BE2C (cell line): ENCODE results near the gene TENM4.

Experiments used
- DNase-seq: peaks from one replicate; pipeline ENCODE4 v3.0.0-alpha.2; 2020
- H3K27me3 ChIP-seq: fragments of 250-450 bp; sonication (Bioruptor Pico); 2 replicates; pipeline ENCODE4 v1.5.1; 2020; ENCODE audit warnings: mild to moderate bottlenecking
- H3K36me3 ChIP-seq: fragments of 250-450 bp; sonication (Bioruptor Pico); 2 replicates; pipeline ENCODE4 v1.5.1; 2020; ENCODE audit warnings: mild to moderate bottlenecking
- H3K4me1 ChIP-seq: fragments of 250-450 bp; sonication (Bioruptor Pico); 2 replicates; pipeline ENCODE4 v1.5.1; 2020
- H3K4me3 ChIP-seq: 2 replicates; pipeline ENCODE4 v1.5.1; 2011; ENCODE audit warnings: low read depth, low read length
- H3K9me3 ChIP-seq: fragments of 250-450 bp; sonication (Bioruptor Pico); 2 replicates; pipeline ENCODE4 v1.5.1; 2020
- CTCF ChIP-seq: IDR thresholded peaks from 2 replicates; pipeline ENCODE4 v1.5.1; 2012; ENCODE audit warnings: mild to moderate bottlenecking, low read depth, low read length

Gene TENM4

GRCh38 chr11:79314906-79315689, 125.7 kb downstream of the TENM4 start:
- no peaks in the 10 kb centered on the region for H3K27me3 ChIP-seq
- no peak overlapping the region for H3K4me3 ChIP-seq
- no peak for DNase-seq
- no peak for TF ChIP-seq CTCF
- H3K36me3 ChIP-seq: no peaks in the 10 kb centered on the region
- H3K9me3 ChIP-seq: no peaks in the 10 kb centered on the region
- H3K4me1 ChIP-seq: no peaks in the 10 kb centered on the region

GRCh38 chr11:79313530-79313913, 127.3 kb downstream of the TENM4 start:
- no peak for TF ChIP-seq CTCF
- no peaks in the 10 kb centered on the region for H3K9me3 ChIP-seq
- no peaks in the 10 kb centered on the region for H3K4me1 ChIP-seq
- H3K27me3 ChIP-seq: no peaks in the 10 kb centered on the region
- no peak overlapping the region for H3K4me3 ChIP-seq
- H3K36me3 ChIP-seq: no peaks in the 10 kb centered on the region
- DNase-seq: no peak

- Histone ChIP-seq H3K4me3 (no peak overlapping the region), H3K36me3 (no peaks in the 10 kb centered on the region), H3K27me3 (no peaks in the 10 kb centered on the region), H3K4me1 (no peaks in the 10 kb centered on the region), H3K9me3 (no peaks in the 10 kb centered on the region)
- TF ChIP-seq CTCF: no peak
- no peak for DNase-seq
Observed at GRCh38 chr11:79312617-79313529, 128.0 kb downstream of the TENM4 start.

GRCh38 chr11:79311461-79311860, 129.4 kb downstream of the TENM4 start:
- H3K4me3 ChIP-seq: no peak overlapping the region
- no peaks in the 10 kb centered on the region for H3K4me1 ChIP-seq
- no peaks in the 10 kb centered on the region for H3K9me3 ChIP-seq
- no peak for TF ChIP-seq CTCF
- H3K27me3 ChIP-seq: no peaks in the 10 kb centered on the region
- no peak for DNase-seq
- no peaks in the 10 kb centered on the region for H3K36me3 ChIP-seq

GRCh38 chr11:79309407-79309806, 131.4 kb downstream of the TENM4 start:
- TF ChIP-seq CTCF: no peak
- no peak for DNase-seq
- H3K27me3 ChIP-seq: no peaks in the 10 kb centered on the region
- H3K4me3 ChIP-seq: no peak overlapping the region
- no peaks in the 10 kb centered on the region for H3K4me1 ChIP-seq
- no peaks in the 10 kb centered on the region for H3K9me3 ChIP-seq
- H3K36me3 ChIP-seq: no peaks in the 10 kb centered on the region

GRCh38 chr11:79308429-79308828, 132.4 kb downstream of the TENM4 start:
- H3K36me3 ChIP-seq: no peaks in the 10 kb centered on the region
- H3K4me1 ChIP-seq: no peaks in the 10 kb centered on the region
- H3K27me3 ChIP-seq: no peaks in the 10 kb centered on the region
- no peak for TF ChIP-seq CTCF
- no peak overlapping the region for H3K4me3 ChIP-seq
- no peak for DNase-seq
- no peaks in the 10 kb centered on the region for H3K9me3 ChIP-seq
